HEK293 (cell line): Measurements from ENCODE around the gene FRY.

Source experiments
- ATF2 ChIP-seq: fragments of 450-650 bp; formaldehyde crosslinking; IDR thresholded peaks from 2 replicates; pipeline ENCODE4 v1.5.1; 2016; ENCODE audit warnings: missing biosample characterization, missing genetic modification characterization, low read depth
- SP2 ChIP-seq: fragments of 450-650 bp; formaldehyde crosslinking; IDR thresholded peaks from 2 replicates; pipeline ENCODE4 v1.5.1; 2016; ENCODE audit warnings: missing biosample characterization, missing genetic modification characterization
- ZBTB11 ChIP-seq: fragments of 450-650 bp; formaldehyde crosslinking; conservative IDR thresholded peaks from 2 replicates; pipeline ENCODE4 v1.5.1; 2016; ENCODE audit warnings: low read depth, missing biosample characterization, missing genetic modification characterization
- ZNF121 ChIP-seq: fragments of 450-650 bp; formaldehyde crosslinking; IDR thresholded peaks from 2 replicates; pipeline ENCODE4 v1.5.1; 2016; ENCODE audit warnings: missing biosample characterization, missing genetic modification characterization
- ZNF23 ChIP-seq: fragments of 450-650 bp; formaldehyde crosslinking; IDR thresholded peaks from 2 replicates; pipeline ENCODE4 v1.5.1; 2016; ENCODE audit warnings: missing biosample characterization, missing genetic modification characterization, borderline replicate concordance
- ZNF311 ChIP-seq: fragments of 450-650 bp; formaldehyde crosslinking; IDR thresholded peaks from 2 replicates; pipeline ENCODE4 v1.5.1; 2017; ENCODE audit warnings: missing biosample characterization, missing genetic modification characterization, borderline replicate concordance
- ZNF391 ChIP-seq: fragments of 450-650 bp; formaldehyde crosslinking; IDR thresholded peaks from 2 replicates; pipeline ENCODE4 v1.5.1; 2016; ENCODE audit warnings: low read depth, missing biosample characterization, missing genetic modification characterization, borderline replicate concordance
- ZNF560 ChIP-seq: fragments of 450-650 bp; formaldehyde crosslinking; IDR thresholded peaks from 2 replicates; pipeline ENCODE4 v1.5.1; 2017; ENCODE audit warnings: missing biosample characterization, missing genetic modification characterization, borderline replicate concordance
- TF ChIP-seq, protein P1 (sequence below): fragments of 450-650 bp; formaldehyde crosslinking; IDR thresholded peaks from 2 replicates; pipeline ENCODE4 v1.5.1; 2017; ENCODE audit warnings: missing biosample characterization, missing genetic modification characterization
- TF ChIP-seq, protein P2 (sequence below): fragments of 450-650 bp; formaldehyde crosslinking; IDR thresholded peaks from 2 replicates; pipeline ENCODE4 v1.5.1; 2016; ENCODE audit warnings: missing biosample characterization, missing genetic modification characterization
- TF ChIP-seq, protein P3 (sequence below): fragments of 450-650 bp; formaldehyde crosslinking; IDR thresholded peaks from 2 replicates; pipeline ENCODE4 v1.5.1; 2016; ENCODE audit warnings: missing biosample characterization, missing genetic modification characterization
- TF ChIP-seq, protein P4 (sequence below): fragments of 450-650 bp; formaldehyde crosslinking; IDR thresholded peaks from 2 replicates; pipeline ENCODE4 v1.5.1; 2016; ENCODE audit warnings: missing biosample characterization, missing genetic modification characterization
- TF ChIP-seq, protein P5 (sequence below): fragments of 450-650 bp; formaldehyde crosslinking; IDR thresholded peaks from 2 replicates; pipeline ENCODE4 v1.5.1; 2016; ENCODE audit warnings: missing biosample characterization, missing genetic modification characterization

- TF ChIP-seq, protein P1, sequence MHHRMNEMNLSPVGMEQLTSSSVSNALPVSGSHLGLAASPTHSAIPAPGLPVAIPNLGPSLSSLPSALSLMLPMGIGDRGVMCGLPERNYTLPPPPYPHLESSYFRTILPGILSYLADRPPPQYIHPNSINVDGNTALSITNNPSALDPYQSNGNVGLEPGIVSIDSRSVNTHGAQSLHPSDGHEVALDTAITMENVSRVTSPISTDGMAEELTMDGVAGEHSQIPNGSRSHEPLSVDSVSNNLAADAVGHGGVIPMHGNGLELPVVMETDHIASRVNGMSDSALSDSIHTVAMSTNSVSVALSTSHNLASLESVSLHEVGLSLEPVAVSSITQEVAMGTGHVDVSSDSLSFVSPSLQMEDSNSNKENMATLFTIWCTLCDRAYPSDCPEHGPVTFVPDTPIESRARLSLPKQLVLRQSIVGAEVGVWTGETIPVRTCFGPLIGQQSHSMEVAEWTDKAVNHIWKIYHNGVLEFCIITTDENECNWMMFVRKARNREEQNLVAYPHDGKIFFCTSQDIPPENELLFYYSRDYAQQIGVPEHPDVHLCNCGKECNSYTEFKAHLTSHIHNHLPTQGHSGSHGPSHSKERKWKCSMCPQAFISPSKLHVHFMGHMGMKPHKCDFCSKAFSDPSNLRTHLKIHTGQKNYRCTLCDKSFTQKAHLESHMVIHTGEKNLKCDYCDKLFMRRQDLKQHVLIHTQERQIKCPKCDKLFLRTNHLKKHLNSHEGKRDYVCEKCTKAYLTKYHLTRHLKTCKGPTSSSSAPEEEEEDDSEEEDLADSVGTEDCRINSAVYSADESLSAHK (tag by site-specific recombination): no peak
- TF ChIP-seq, protein P2, sequence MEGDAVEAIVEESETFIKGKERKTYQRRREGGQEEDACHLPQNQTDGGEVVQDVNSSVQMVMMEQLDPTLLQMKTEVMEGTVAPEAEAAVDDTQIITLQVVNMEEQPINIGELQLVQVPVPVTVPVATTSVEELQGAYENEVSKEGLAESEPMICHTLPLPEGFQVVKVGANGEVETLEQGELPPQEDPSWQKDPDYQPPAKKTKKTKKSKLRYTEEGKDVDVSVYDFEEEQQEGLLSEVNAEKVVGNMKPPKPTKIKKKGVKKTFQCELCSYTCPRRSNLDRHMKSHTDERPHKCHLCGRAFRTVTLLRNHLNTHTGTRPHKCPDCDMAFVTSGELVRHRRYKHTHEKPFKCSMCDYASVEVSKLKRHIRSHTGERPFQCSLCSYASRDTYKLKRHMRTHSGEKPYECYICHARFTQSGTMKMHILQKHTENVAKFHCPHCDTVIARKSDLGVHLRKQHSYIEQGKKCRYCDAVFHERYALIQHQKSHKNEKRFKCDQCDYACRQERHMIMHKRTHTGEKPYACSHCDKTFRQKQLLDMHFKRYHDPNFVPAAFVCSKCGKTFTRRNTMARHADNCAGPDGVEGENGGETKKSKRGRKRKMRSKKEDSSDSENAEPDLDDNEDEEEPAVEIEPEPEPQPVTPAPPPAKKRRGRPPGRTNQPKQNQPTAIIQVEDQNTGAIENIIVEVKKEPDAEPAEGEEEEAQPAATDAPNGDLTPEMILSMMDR (tag by site-specific recombination): no peak
- TF ChIP-seq, protein P3, sequence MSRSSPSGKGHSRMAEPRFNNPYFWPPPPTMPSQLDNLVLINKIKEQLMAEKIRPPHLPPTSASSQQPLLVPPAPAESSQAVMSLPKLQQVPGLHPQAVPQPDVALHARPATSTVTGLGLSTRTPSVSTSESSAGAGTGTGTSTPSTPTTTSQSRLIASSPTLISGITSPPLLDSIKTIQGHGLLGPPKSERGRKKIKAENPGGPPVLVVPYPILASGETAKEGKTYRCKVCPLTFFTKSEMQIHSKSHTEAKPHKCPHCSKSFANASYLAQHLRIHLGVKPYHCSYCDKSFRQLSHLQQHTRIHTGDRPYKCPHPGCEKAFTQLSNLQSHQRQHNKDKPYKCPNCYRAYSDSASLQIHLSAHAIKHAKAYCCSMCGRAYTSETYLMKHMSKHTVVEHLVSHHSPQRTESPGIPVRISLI (tag by site-specific recombination): no peak
- TF ChIP-seq ZNF311 (no peak), SP2 (tag by site-specific recombination) (no peak), ZBTB11 (no peak), ZNF121 (no peak), ATF2 (no peak), ZNF23 (tag by site-specific recombination) (no peak), ZNF560 (tag by site-specific recombination) (no peak), ZNF391 (tag by site-specific recombination) (no peak)
- TF ChIP-seq, protein P4, sequence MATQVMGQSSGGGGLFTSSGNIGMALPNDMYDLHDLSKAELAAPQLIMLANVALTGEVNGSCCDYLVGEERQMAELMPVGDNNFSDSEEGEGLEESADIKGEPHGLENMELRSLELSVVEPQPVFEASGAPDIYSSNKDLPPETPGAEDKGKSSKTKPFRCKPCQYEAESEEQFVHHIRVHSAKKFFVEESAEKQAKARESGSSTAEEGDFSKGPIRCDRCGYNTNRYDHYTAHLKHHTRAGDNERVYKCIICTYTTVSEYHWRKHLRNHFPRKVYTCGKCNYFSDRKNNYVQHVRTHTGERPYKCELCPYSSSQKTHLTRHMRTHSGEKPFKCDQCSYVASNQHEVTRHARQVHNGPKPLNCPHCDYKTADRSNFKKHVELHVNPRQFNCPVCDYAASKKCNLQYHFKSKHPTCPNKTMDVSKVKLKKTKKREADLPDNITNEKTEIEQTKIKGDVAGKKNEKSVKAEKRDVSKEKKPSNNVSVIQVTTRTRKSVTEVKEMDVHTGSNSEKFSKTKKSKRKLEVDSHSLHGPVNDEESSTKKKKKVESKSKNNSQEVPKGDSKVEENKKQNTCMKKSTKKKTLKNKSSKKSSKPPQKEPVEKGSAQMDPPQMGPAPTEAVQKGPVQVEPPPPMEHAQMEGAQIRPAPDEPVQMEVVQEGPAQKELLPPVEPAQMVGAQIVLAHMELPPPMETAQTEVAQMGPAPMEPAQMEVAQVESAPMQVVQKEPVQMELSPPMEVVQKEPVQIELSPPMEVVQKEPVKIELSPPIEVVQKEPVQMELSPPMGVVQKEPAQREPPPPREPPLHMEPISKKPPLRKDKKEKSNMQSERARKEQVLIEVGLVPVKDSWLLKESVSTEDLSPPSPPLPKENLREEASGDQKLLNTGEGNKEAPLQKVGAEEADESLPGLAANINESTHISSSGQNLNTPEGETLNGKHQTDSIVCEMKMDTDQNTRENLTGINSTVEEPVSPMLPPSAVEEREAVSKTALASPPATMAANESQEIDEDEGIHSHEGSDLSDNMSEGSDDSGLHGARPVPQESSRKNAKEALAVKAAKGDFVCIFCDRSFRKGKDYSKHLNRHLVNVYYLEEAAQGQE (tag by site-specific recombination): no peak
- TF ChIP-seq, protein P5, sequence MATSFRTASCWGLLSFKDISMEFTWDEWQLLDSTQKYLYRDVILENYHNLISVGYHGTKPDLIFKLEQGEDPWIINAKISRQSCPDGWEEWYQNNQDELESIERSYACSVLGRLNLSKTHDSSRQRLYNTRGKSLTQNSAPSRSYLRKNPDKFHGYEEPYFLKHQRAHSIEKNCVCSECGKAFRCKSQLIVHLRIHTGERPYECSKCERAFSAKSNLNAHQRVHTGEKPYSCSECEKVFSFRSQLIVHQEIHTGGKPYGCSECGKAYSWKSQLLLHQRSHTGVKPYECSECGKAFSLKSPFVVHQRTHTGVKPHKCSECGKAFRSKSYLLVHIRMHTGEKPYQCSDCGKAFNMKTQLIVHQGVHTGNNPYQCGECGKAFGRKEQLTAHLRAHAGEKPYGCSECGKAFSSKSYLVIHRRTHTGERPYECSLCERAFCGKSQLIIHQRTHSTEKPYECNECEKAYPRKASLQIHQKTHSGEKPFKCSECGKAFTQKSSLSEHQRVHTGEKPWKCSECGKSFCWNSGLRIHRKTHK (tag by site-specific recombination): no peak
These were observed 48.0 kb downstream of the FRY start for GRCh38 chr13:32079587-32079986.
